ENCODE measurements around the gene TMEM209. TPM values are rescaled to one million over a fixed set of nuclear protein-coding genes. Genes with fewer than 3 reads are reported as not detected.

Gene TMEM209
- total RNA-seq, 3 donors from 2014 or later (not counting 1 experiment from before 2014, with no cell fraction given): 26.3 to 31.0 (median 30.4) TPM

DNA sequence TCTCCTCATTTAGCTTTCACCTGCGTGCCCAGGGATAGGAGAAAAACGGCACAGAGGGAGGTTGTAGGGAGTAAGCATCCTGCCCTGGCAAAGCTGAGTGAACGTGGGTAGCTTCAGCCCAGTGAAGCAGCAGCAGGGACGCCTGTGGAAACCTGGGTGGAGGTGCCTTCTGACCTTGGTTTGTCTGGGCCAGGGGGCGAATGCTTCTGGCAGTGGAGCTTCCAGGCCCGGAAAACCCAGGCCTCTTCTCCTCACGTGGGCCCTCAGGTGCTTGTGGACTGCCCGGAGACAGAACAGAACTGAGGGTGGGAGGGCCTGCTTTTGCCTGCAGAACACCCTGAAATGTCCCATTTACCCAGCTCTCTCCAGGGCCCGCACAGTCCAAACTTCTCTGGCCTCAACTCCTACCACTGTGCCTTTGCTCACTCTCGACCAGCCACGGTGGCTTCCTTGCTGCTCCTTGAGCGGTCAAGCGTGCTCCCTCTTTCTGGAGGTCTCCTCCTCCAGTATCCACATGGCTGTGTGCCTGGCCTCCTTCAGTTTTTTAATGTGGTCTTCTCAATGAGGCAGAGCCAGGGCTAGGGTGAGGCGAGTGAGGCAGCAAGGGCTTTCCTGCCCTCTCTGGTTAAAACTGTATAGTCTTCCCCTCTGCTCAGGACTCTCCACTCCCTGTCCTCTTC lies 62.4 kb downstream of the TMEM209 start:
- DNase-seq (no peak), ATAC-seq (no peak)
- H3K27me3 Mint-ChIP-seq (ENCODE audit: low read depth in 2 of 2): no peaks in the 10 kb centered on the region
- TF ChIP-seq, protein P1, sequence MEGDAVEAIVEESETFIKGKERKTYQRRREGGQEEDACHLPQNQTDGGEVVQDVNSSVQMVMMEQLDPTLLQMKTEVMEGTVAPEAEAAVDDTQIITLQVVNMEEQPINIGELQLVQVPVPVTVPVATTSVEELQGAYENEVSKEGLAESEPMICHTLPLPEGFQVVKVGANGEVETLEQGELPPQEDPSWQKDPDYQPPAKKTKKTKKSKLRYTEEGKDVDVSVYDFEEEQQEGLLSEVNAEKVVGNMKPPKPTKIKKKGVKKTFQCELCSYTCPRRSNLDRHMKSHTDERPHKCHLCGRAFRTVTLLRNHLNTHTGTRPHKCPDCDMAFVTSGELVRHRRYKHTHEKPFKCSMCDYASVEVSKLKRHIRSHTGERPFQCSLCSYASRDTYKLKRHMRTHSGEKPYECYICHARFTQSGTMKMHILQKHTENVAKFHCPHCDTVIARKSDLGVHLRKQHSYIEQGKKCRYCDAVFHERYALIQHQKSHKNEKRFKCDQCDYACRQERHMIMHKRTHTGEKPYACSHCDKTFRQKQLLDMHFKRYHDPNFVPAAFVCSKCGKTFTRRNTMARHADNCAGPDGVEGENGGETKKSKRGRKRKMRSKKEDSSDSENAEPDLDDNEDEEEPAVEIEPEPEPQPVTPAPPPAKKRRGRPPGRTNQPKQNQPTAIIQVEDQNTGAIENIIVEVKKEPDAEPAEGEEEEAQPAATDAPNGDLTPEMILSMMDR (IDR thresholded peaks at IDR 0.05): no peak
- no peaks in the 10 kb centered on the region for H3K9me3 Mint-ChIP-seq
- H3K27ac ChIP-seq (ENCODE audit: low read length): no peak overlapping the region
- peak overlapping the region; percentile 9 for H3K4me3 Mint-ChIP-seq
- H3K4me3 ChIP-seq (ENCODE audit: low read length): no peak overlapping the region
- WGBS (ENCODE audit: insufficient coverage): 88% methylated on average over 14 of the region's 14 CpGs
- intact Hi-C loops (cut with micrococcal nuclease): loop anchor here (5.0 kb wide), 1 partner anchor 70 kb away; the partner anchor contains the start of gene KLHDC10
- no peaks in the 10 kb centered on the region for H3K27me3 ChIP-seq (ENCODE audit: control insufficient read depth, insufficient read depth, low read length)
- no peaks in the 10 kb centered on the region for H3K9me3 ChIP-seq (ENCODE audit: control insufficient read depth, insufficient read depth, low read length)
- no peaks in the 10 kb centered on the region for H3K36me3 Mint-ChIP-seq
- H3K27ac Mint-ChIP-seq: no peak overlapping the region
- H3K4me1 ChIP-seq (ENCODE audit: control insufficient read depth, insufficient read depth, low read length): peaks cover 24% of the 10 kb centered on the region
- peaks cover 8 to 26% of the 10 kb centered on the region in 2 donors for H3K4me1 Mint-ChIP-seq
- H3K36me3 ChIP-seq (ENCODE audit: control insufficient read depth, insufficient read depth, low read length): peaks cover 4% of the 10 kb centered on the region

DNA sequence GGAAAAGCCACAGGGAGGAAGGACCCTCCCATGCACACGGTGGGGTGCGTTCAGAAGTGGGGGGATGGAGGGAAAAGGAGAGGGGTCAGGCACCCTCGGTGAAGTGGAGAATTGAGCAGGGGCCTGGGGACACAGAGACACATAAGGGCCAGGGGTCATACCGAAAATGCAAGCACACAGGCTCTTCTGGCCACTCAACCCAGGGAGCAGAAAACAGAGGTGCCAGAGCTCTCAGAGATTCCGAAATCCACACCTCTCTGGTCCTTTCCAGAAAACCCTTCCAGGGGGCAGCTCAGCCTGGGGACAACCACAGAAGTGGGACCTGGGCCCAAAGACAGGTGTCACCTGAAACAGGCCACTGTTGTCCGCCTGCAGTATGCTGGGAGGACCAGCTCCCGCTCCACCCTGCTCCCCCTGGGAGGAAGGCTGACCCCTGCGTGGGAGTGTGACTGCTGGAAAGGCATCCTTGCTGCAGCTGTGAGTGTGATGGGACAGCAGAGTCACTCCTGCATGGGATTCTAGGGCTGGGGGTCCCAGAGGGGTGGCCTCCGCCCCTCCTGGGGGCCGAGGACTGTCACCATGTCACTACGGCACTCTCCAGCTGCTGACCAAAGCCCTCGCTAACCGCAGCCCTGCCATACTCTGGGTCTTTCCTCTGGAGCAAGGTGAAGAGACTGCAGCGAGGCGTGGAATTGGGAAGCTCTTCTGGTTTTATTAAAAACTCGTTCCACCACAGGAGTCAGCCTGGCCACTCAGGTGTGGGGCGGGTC lies 63.1 kb downstream of the TMEM209 start:
- no peaks in the 10 kb centered on the region for H3K9me3 Mint-ChIP-seq
- 80% methylated on average over 17 of the region's 17 CpGs for WGBS (ENCODE audit: insufficient coverage)
- peak overlapping the region; percentile 49 for H3K4me3 Mint-ChIP-seq
- Histone ChIP-seq H3K9me3 (ENCODE audit: control insufficient read depth, insufficient read depth, low read length) (no peaks in the 10 kb centered on the region), H3K36me3 (ENCODE audit: control insufficient read depth, insufficient read depth, low read length) (peaks cover 4% of the 10 kb centered on the region), H3K4me1 (ENCODE audit: control insufficient read depth, insufficient read depth, low read length) (peaks cover 24% of the 10 kb centered on the region), H3K27ac (ENCODE audit: low read length) (no peak overlapping the region), H3K4me3 (ENCODE audit: low read length) (peak overlapping the region; percentile 52), H3K27me3 (ENCODE audit: control insufficient read depth, insufficient read depth, low read length) (no peaks in the 10 kb centered on the region)
- H3K27me3 Mint-ChIP-seq (ENCODE audit: low read depth in 2 of 2): no peaks in the 10 kb centered on the region
- DNase-seq: no peak
- intact Hi-C loops (cut with micrococcal nuclease): loop anchor here (5.0 kb wide), 1 partner anchor 70 kb away; the partner anchor contains the start of gene KLHDC10
- no peaks in the 10 kb centered on the region for H3K36me3 Mint-ChIP-seq
- H3K4me1 Mint-ChIP-seq: peaks cover 8 to 26% of the 10 kb centered on the region in 2 donors
- H3K27ac Mint-ChIP-seq: peak overlapping the region in 1 of 2 donors; percentile 79
- TF ChIP-seq, protein P1 (IDR thresholded peaks at IDR 0.05): no peak
- ATAC-seq: no peak

DNA sequence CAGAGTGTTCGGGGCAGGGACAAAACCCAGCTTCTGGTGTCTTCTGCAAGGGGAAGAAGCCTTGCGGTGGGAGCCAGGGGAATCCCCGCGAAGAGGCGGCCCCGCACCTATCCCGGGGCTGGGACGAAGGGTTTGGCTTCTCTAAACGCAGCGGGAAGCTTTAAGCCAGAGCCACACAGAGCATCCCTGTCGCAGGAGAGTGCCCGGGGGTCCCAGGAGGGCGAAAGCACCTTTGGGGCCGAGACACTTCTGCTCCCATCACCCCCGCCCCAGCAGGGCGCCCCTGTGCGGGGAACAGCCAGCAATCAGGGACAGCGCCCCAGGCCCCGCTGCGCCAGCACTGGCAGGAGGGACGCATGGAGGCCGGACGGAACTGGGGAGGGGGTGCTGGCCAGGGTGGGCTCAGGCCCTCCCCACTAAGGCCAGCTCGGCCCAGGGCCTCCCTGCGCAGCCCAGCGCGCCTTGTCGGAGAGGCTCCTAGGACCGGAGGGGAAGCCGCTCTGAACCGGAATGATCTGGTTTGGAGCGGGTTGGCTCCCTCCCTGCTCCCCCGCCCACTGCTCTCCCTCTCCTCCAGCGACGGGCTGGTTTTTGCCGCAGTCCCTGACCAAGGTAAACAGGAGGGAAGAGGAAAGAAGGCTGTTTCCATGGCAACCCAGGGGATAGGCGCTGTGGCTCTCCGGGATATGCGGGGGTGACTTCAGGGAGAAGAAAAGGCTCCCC lies 63.9 kb downstream of the TMEM209 start:
- TF ChIP-seq, protein P1 (IDR thresholded peaks at IDR 0.05): no peak
- no peaks in the 10 kb centered on the region for H3K36me3 Mint-ChIP-seq

More for the DNA sequence above, 63.9 kb downstream of the TMEM209 start:
- Mint-ChIP-seq H3K27ac (peak overlapping the region in 1 of 2 donors; percentile 79), H3K27me3 (ENCODE audit: low read depth in 2 of 2) (no peaks in the 10 kb centered on the region), H3K9me3 (no peaks in the 10 kb centered on the region), H3K4me3 (peak overlapping the region; percentile 68), H3K4me1 (peaks cover 13 to 31% of the 10 kb centered on the region in 2 donors)
- DNase-seq: peak in 1 of 2 donors; percentile 58
- ATAC-seq: peak; percentile 11 to 37 (median 14)
- 17% methylated on average over 33 of the region's 39 CpGs for WGBS (ENCODE audit: insufficient coverage)
- Histone ChIP-seq H3K27me3 (ENCODE audit: control insufficient read depth, insufficient read depth, low read length) (no peaks in the 10 kb centered on the region), H3K4me1 (ENCODE audit: control insufficient read depth, insufficient read depth, low read length) (peaks cover 18% of the 10 kb centered on the region), H3K27ac (ENCODE audit: low read length) (peak overlapping the region; percentile 48), H3K4me3 (ENCODE audit: low read length) (peak overlapping the region; percentile 52), H3K9me3 (ENCODE audit: control insufficient read depth, insufficient read depth, low read length) (no peaks in the 10 kb centered on the region), H3K36me3 (ENCODE audit: control insufficient read depth, insufficient read depth, low read length) (peaks cover 4% of the 10 kb centered on the region)
- intact Hi-C loops (cut with micrococcal nuclease): loop anchor here (5.0 kb wide), 1 partner anchor 69 kb away; the partner anchor contains the start of gene KLHDC10

Data from natural killer cell (primary cell).